CD4-positive, alpha-beta T cell treated with Interferon alpha-2 for 1 hour (primary cell): ENCODE measurements around the gene SPATA25.

Experiments used
- DNase-seq, 2 donors: peaks; one replicate each; pipeline ENCODE4 v3.0.0-alpha.2; 2020 to 2022

SPATA25 gene

DNA sequence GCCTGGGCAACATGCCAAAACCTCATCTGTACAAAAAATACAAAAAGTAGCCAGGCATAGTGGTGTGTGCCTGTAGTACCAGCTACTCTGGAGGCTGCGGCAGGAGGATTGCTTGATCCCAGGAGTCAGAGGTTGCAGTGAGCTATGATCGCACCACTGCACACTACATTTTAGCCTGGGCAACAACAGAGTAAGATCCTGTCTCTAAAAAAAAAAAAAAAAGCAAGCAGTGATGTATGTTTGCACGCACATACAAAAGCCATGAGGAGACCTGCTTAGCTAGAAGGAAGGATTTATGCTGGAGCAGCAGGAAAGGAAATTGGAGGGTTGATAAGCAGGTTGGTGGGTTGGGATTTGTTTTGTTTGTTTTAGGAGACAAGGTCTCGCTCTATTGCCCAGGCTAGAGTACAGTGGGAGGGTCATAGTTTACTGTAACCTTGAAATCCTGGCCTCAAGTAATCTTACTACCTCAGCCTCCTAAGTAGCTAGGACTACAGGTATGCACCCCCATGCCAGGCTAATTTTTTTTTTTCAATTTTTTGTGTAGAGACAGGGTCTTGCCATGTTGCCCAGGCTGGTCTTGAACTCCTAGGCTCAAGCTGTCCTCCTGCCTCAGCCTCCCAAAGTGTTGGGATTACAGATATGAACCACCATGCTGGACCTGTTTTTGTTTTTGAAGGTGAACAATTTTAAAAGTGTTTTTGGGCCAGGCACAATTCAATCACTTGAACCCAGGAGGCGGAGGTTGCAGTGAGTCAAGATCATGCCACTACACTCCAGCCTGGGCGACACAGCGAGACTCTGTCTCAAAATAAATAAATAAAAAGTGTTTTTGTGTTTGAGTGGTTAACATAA, 26.0 kb downstream of the SPATA25 start:
- no peak for DNase-seq

- DNase-seq, result no peak
Measured at GRCh38 chr20:45860560-45861220, 26.7 kb downstream of the SPATA25 start.

DNA sequence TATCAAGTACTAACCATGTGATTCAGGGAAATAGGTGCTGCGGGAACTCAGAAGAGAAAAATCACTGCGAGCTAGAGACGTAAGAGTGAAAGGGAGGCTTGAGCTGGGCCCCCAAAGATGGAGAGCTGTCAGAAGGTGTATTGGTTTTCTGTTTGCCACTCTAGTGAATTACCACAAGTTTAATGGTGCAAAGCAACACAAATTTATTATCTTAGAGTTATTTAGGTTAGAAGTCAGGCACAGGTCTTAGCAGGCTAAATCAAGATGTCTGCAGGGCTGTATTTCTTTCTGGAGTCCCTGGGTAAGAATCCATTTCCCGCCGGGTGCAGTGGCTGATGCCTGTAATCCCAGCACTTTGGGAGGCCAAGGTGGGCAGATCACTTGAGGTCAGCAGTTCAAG, 27.5 kb downstream of the SPATA25 start:
- no peak for DNase-seq

GRCh38 chr20:45857882-45858216, 29.6 kb downstream of the SPATA25 start:
- no peak for DNase-seq

DNA sequence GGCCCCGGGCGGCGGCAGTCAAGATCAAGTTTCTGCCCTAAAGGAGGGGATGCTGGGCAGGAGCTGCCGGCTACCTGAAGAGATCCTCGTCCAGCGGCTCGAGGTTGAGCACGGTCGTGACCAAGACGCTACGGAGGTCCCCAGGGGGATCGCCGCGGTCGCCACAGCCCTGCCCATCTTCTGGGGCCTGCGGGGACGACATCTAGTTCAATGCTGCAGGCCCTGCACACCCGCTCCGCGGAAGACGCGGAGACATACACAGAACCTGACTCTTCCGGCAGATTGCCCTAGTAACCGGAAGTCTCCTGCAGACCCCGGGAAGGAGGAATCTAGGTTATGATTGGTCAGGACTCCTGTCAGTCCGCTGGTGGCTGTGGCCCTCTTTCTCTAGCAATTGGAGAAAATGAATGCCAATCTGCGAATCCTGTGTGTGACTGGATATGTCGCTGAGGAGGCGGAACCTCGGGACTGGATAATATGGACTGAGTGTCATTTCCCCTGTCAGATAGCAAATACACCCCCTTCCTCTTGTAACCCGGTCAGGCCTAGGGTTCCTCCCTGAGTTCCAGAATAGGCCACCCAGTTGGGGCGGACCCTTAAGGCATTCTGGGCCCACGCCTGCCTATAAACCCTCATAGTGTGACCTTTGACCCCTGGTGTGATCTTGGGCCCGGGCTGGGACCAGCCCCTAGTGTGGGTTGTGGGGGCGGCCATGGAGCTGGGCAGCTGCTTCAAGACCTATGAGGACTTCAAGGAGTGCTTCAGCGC, 30.1 kb downstream of the SPATA25 start, which contains the start of the genes ACOT8 and ZSWIM3:
Gene ACOT8, minus strand, starts transcription at position 279 of the 768 bp plus-strand sequence. Its CDS starts 77 bp downstream, at position 202.
Gene ZSWIM3, plus strand, starts transcription at position 501 of the 768 bp plus-strand sequence. Its CDS starts 212 bp downstream, at position 713.
- DNase-seq, result peak; percentile 97 to 100

GRCh38 chr20:45853484-45853883, 33.9 kb downstream of the SPATA25 start:
- no peak for DNase-seq

DNA sequence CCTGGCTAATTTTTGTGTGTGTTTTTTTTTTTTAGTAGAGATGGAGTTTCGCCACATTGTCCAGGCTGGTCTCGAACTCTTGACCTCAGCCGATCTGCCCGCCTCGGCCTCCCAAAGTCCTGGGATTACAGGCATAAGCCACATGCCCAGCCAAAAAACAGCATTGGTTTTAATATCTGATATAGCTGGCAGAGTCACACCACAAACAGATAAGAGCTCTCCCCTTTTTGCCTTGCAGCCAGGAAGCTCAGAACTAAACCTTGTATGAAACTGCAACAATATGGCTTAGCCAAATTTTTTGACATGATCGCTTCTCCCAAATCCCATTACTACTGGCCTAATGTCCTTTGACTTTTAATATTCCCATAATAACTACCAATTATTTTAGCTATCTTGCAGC, 35.1 kb downstream of the SPATA25 start:
- no peak for DNase-seq

- DNase-seq, result no peak
Measured at GRCh38 chr20:45851501-45851900, 35.9 kb downstream of the SPATA25 start.

GRCh38 chr20:45850926-45851325, 36.5 kb downstream of the SPATA25 start:
- DNase-seq, result no peak

GRCh38 chr20:45850238-45850637, 37.2 kb downstream of the SPATA25 start:
- DNase-seq, result no peak

DNA sequence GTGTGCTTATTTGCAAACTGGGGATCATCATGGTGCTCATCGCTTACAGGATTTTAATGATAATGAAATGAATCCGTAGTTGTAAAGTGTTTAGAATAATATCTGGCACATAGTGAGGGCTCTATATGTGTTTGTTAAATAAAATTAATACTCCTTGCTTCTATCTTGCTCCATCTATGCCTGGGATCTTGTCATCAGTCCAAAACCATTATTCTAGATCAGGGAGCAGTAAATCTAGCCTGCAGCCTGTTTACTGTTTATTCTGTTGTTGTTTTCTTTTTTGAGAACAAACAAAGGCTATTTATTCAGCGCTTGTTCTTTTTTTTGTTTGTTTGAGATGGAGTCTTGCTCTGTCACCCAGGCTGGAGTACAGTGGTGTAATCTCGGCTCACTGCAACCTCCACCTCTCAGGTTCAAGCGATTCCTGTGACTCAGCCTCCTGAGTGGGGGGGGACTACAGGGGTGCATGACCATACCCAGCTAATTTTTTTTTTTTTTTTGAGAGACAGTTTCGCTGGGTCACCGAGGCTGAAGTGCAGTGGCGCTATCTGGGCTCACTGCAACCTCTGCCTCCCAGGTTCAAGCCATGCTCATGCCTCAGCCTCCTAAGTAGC, 38.3 kb downstream of the SPATA25 start:
- no peak for DNase-seq

GRCh38 chr20:45848421-45848820, 39.0 kb downstream of the SPATA25 start:
- DNase-seq, result no peak

GRCh38 chr20:45845452-45845851, 42.0 kb downstream of the SPATA25 start:
- no peak for DNase-seq

- no peak for DNase-seq
Measured at GRCh38 chr20:45843506-45843905, 43.9 kb downstream of the SPATA25 start.

DNA sequence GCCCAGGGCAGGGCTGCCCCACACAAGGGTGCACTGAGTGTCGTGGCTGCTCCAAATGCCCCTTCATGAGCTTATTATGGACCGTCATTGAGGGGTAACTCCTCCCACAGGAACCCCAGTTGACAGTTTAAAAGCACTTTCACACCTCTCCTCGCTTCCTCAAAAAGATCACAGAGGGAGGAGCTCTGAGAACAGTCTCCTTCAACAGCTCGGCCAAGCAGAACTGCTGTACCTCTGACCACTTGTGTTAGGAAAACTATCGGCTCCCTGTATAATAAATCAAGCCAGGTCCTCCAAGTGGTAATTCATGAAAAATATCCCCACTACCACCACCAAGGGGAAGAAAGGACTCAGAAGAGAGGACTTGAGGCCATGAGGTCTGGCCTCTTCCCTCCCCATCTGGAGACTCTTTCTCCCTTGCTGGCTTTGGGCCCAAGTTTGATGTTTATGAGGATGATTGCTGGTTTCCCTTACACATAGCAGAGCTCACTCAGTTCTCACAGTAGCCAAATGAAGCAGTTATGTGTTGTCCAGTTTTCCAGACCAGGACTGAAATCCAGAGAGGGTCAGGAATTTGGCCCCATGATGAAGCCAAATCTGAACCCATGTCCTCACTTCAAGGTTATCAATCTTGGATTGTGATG, 45.1 kb downstream of the SPATA25 start:
- peak in 1 of 2 donors; percentile 10 for DNase-seq

- no peak for DNase-seq
Measured at GRCh38 chr20:45841407-45842129, 45.9 kb downstream of the SPATA25 start.

DNA sequence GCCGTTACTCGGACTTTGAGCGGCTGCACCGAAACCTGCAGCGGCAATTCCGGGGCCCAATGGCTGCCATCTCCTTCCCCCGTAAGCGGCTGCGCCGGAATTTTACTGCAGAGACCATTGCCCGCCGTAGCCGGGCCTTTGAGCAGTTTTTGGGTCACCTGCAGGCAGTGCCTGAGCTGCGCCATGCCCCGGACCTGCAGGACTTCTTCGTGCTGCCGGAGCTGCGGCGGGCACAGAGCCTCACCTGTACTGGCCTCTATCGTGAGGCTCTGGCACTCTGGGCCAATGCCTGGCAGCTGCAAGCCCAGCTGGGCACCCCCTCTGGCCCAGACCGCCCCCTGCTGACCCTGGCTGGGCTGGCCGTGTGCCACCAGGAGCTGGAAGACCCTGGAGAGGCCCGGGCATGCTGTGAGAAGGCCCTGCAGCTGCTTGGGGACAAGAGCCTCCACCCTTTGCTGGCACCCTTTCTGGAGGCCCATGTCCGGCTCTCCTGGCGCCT, 46.7 kb downstream of the SPATA25 start:
- DNase-seq, result no peak

GRCh38 chr20:45836841-45837240, 50.6 kb downstream of the SPATA25 start:
- no peak for DNase-seq
